Stimulated activated CD8-positive, alpha-beta memory T cell treated with anti-CD3 and anti-CD28 coated beads, Interleukin-7, amount 100 ng/mL, for 48 hours (primary cell): ENCODE results near the gene DRC3.

Experiments
- DNase-seq, 2 donors: peaks; one replicate each; pipeline ENCODE4 v3.0.0-alpha.2; 2020; ENCODE audit warnings: low read depth in 1 of 2; ENCODE audit errors: extremely low read depth in 1 of 2

DRC3 gene

GRCh38 chr17:18017958-18018357 lies 45.3 kb downstream of the DRC3 start:
- DNase-seq, result no peak

DNA sequence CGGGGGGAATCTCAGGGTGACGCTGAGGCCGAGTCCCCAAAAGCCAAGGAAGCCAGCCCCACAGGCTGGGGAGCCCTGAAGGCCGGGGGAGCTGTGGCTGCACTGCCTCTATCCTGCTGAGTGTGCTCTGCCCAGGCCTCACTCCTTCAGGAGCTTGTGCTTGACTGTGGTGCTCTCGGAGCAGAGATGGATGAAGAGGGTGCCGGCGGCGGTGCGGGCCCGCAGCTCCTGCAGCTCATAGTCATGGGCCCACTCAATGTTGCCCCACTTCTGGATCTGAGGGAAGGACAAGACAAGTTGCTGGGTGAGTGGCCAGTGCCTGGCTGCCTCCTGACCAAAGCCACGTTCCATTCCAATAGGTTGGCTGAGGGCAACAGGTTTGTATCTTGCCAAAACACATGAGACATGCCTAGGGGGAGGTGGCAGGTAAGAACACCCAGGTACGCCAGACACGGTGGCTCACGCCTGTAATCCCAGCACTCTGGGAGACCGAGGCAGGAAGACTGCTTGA lies 45.8 kb downstream of the DRC3 start:
- no peak for DNase-seq

- DNase-seq, result no peak
Observed at GRCh38 chr17:18019838-18020154, 47.1 kb downstream of the DRC3 start.

DNA sequence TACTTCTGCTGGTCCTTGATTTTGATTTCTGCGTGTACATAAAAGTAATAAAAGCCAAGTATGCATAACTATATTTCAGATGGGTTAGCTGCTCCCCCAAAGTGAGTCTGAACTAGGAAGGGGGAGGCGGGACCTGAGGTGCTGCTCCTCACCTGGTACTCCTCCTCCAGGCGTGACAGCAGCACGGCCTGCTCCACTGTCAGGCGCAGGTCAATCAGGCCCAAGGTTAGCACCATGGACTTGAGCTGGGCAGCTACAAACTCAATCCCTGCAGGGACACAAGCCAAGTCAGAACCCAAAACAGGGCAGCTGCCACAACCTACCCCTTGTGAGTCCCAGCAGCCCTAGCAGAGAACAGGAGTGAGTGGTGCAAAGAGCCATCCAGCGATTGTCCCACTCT lies 48.3 kb downstream of the DRC3 start:
- DNase-seq, result no peak

DNA sequence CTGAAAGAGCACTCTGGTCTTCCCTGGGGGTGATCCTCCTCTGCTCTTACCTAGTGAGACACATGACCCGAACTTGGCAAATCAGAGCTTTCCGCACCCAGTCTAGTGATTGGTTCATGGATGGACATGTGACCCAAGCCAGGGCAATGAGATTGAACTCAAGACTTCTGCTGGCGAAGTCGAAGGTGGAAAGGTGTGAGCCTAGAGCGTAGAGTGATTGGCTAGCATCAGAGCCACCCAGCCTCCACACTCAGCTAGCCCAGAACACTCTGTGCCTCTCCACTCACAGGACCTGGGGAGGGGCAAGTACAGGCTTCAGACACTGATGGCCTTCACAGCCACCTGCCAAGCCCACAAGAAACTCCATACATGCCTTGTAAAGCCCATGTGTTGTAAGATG lies 48.7 kb downstream of the DRC3 start:
- no peak for DNase-seq

GRCh38 chr17:18025241-18025944 lies 52.7 kb downstream of the DRC3 start:
- peak in 1 of 2 donors; percentile 33 for DNase-seq

- DNase-seq, result peak in 1 of 2 donors; percentile 5
Observed at GRCh38 chr17:18025945-18026776, 53.5 kb downstream of the DRC3 start.

DNA sequence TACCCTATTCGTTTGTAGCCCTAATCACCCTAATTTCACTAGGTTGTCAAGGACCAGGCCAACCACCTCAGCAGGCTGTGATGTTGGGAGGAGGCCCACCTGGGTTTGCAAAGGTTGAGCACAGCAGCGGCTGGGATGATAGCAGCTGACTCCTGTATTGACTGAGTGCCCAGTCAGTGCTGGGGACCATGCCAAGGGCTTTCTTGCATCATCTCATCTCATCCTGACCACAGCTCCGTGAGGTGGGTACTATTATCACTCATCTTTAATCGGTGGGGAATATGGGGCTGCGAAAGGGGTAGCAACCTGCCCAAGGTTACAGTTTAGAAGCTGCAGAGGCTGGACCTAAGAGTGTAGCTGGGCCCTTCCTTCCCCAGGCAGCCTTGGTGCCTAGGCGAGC lies 54.6 kb downstream of the DRC3 start:
- no peak for DNase-seq

DNA sequence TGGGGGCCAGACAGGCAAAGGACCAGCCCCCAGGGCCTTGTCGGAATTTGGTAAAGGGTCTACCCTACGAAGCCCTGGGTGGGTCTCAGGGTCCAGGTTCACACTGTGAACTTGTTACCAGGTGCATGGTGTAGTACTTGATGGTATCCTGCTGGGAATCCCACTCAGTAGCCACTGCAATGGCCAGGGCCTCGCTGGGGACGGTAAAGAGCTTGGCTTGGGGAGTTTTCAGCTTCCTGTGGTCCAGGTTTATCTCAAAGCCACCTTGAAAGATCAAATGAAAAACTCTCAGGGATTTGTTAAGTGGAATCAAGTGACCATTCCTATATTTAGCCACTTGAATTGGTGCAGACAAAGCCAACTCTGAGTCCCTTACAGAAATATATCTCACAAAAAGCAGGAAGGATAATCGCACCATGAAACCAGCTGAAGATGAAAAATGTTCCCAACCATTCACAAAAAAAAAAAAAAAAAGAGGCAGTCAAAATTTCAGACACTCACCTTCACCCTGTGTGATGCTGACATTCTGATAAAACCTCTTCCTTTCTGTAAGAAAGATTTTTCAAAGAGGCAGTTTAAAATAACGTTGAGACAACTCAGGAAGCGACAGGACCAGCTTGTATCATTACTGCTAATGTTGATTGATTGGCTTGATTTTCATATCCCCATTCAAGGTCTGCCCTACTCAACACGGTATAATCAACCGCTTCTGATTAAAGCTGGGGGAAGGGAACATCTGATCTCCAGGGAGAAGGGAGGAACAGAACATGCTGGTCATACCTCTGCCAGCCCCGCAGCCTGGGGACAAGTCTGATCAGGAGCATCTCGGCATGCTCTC lies 55.7 kb downstream of the DRC3 start:
- no peak for DNase-seq

DNA sequence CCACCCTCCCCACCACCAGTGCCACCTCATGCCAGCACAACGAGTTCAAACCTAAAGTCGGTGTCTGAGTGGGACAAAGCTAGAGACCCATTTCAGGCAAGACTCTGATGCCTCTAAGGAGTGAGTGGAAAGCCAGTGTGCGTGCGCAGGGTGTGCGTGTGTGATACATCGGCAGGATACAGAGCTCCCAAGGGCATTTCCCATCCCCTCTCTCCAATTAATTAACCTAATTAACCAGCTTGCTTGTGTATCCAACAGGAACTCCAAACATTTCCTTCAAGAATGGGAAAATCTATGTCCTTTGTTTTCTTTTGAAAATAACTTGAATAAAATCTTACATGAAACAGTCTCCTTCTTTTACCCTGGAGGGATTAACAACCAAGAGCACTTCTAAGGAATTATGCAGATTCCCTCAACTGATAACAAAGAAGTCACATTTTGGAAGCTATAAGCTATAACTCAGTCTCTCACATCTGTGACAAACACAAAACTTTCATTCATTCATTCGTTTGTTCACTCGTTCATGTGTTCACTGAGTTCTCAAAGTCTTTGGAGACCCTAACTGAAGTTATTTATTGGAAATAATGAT lies 56.4 kb downstream of the DRC3 start:
- no peak for DNase-seq

GRCh38 chr17:18031955-18032354 lies 59.3 kb downstream of the DRC3 start:
- DNase-seq, result no peak

DNA sequence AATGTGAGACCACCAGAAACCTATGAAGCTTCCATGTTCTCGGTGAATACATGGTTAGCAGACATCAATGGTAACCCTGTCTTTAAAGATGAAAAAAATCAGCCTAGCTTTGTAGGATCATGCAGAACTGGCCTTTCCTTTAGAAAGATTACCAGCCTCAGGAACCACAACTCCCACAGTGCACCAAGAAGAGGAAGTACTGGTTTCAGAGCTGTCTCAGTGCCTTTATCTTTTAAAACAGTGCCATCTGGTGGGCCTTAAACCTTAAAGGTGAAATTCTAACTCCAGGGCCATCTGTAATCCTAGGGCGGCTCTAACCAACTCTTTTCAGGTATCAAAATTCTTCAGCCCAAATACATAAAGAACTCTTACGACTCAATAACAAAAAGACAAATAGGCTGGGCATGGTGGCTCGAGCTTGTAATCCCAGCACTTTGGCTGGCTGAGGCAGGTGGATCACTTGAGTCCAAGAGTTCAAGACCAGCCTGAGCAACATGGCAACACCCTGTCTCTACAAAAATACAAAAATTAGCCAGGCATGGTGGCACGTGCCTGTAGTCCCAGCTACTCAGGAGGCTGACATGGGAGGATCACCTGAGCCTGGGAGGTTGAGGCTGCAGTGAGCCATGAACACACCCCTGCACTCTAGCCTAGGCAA lies 60.9 kb downstream of the DRC3 start:
- DNase-seq, result peak in 1 of 2 donors; percentile 12

DNA sequence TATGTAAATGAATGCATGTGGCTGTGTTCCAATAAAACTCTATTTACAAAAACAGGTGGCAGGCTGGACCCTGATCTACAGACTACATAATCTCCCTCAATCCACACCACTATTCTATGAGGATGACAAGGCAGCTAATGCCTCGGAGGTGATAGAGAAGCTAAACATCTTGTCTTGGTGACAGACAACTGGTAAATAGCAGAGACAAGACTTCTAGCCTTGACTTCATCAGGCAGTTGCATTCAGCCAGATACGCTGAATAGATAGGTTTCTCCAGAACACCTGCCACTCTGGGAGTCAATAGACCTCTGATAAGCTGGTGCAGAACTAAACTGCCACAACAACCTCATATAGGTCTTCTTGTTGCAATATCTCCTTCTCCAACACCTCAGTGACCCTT lies 63.0 kb downstream of the DRC3 start:
- DNase-seq, result no peak

- no peak for DNase-seq
Observed at GRCh38 chr17:18037486-18037885, 64.8 kb downstream of the DRC3 start.

GRCh38 chr17:18038149-18038850 lies 65.6 kb downstream of the DRC3 start:
- DNase-seq, result no peak

GRCh38 chr17:18038861-18039534 lies 66.3 kb downstream of the DRC3 start, which contains the start of the genes ATPAF2 and GID4:
Gene ATPAF2, minus strand, starts transcription at chr17:18039168. Its CDS starts 155 bp downstream, at chr17:18039013.
Gene GID4, plus strand, starts transcription at chr17:18039408. Its CDS starts 57 bp downstream, at chr17:18039465.
- DNase-seq, result peak; percentile 99 to 100

- DNase-seq, result no peak
Observed at GRCh38 chr17:18039535-18040260, 67.0 kb downstream of the DRC3 start.

DNA sequence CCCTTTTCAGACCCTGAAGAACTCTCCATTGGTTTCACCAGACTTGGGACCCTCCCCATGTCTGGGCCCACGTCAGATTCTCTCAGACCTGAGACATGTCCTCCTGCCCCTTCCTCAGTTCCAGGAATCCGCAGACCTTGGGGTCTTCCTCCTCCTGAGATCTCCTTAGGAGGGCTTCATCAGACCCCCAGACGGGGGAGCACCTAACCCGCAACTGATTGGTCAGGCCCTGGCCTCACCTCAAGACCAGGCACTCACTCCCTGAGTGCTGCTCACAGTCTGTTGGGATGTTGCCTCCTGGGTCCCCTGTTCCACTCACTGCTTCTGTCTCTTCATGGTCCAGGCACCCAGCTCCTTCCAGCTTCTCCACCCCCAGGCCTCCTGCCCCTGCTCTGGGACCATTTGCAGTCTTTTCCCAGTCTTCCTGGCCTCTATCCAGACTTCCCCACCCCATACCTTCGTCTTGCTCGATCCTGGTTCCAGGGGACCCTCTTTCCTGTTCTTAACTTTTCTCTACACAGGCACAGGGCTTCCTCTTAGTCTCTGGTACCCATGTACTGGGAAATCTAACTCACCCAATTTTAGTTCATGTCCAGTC lies 67.7 kb downstream of the DRC3 start:
- DNase-seq, result no peak
